Stomach smooth muscle (tissue), 2 donors: ENCODE measurements around the gene UVSSA.

Source experiments
- H3K27ac ChIP-seq: one replicate; pipeline ENCODE4 v1.7.0; 2013; ENCODE audit warnings: mild to moderate bottlenecking, low read length, inconsistent platforms
- H3K27me3 ChIP-seq, 2 donors: one replicate each; pipeline ENCODE4 v1.7.0; 2013; ENCODE audit warnings: low read length in 2 of 2; ENCODE audit not compliant: insufficient read depth in 2 of 2, control insufficient read depth in 1 of 2
- H3K36me3 ChIP-seq, 2 donors: one replicate each; pipeline ENCODE4 v1.7.0; 2013; ENCODE audit warnings: low read length in 2 of 2; ENCODE audit not compliant: control insufficient read depth in 2 of 2, insufficient read depth in 2 of 2
- H3K4me1 ChIP-seq: one replicate; pipeline ENCODE4 v1.7.0; 2013; ENCODE audit warnings: low read length; ENCODE audit not compliant: control insufficient read depth, insufficient read depth
- H3K4me3 ChIP-seq, 2 donors: one replicate each; pipeline ENCODE4 v1.7.0; 2013; ENCODE audit warnings: low read length in 2 of 2
- H3K9ac ChIP-seq, 2 donors: one replicate each; pipeline ENCODE4 v1.7.0; 2013; ENCODE audit warnings: low read length in 2 of 2, mild to moderate bottlenecking in 1 of 2
- H3K9me3 ChIP-seq, 2 donors: one replicate each; pipeline ENCODE4 v1.7.0; 2013; ENCODE audit warnings: low read length in 2 of 2; ENCODE audit not compliant: control insufficient read depth in 2 of 2
- donor health status: healthy.
- donor health status: Pancreatic carcinoma.

The UVSSA gene

GRCh38 chr4:1409079-1409478, 62.1 kb downstream of the UVSSA start:
- Histone ChIP-seq H3K27ac (no peak overlapping the region), H3K36me3 (no peaks in the 10 kb centered on the region), H3K27me3 (peaks cover 63 to 88% of the 10 kb centered on the region in 2 donors), H3K9ac (no peak overlapping the region), H3K4me1 (peaks cover 11% of the 10 kb centered on the region), H3K9me3 (peaks cover 0 to 3% of the 10 kb centered on the region in 2 donors), H3K4me3 (no peak overlapping the region)

- Histone ChIP-seq H3K9me3 (peaks cover 0 to 3% of the 10 kb centered on the region in 2 donors), H3K27me3 (peaks cover 58 to 81% of the 10 kb centered on the region in 2 donors), H3K27ac (no peak overlapping the region), H3K4me1 (peaks cover 6% of the 10 kb centered on the region), H3K36me3 (no peaks in the 10 kb centered on the region), H3K9ac (no peak overlapping the region), H3K4me3 (no peak overlapping the region)
Observed at GRCh38 chr4:1409491-1410425, 62.8 kb downstream of the UVSSA start.

- Histone ChIP-seq H3K27me3 (peaks cover 63 to 80% of the 10 kb centered on the region in 2 donors), H3K4me3 (no peak overlapping the region), H3K9ac (no peak overlapping the region), H3K9me3 (peaks cover 0 to 3% of the 10 kb centered on the region in 2 donors), H3K27ac (no peak overlapping the region), H3K36me3 (no peaks in the 10 kb centered on the region), H3K4me1 (peaks cover 6% of the 10 kb centered on the region)
Observed at GRCh38 chr4:1410491-1411325, 63.7 kb downstream of the UVSSA start.

GRCh38 chr4:1411436-1412375, 64.7 kb downstream of the UVSSA start:
- no peaks in the 10 kb centered on the region for H3K36me3 ChIP-seq
- H3K9me3 ChIP-seq = peaks cover 0 to 3% of the 10 kb centered on the region in 2 donors
- peaks cover 6% of the 10 kb centered on the region for H3K4me1 ChIP-seq
- H3K27me3 ChIP-seq = peaks cover 67 to 80% of the 10 kb centered on the region in 2 donors
- H3K27ac ChIP-seq = no peak overlapping the region
- no peak overlapping the region for H3K9ac ChIP-seq
- no peak overlapping the region for H3K4me3 ChIP-seq

- peaks cover 62 to 71% of the 10 kb centered on the region in 2 donors for H3K27me3 ChIP-seq
Observed at GRCh38 chr4:1412376-1413203, 65.6 kb downstream of the UVSSA start.

GRCh38 chr4:1413204-1413663, 66.2 kb downstream of the UVSSA start:
- H3K36me3 ChIP-seq = no peaks in the 10 kb centered on the region
- no peak overlapping the region for H3K27ac ChIP-seq
- H3K4me1 ChIP-seq = no peaks in the 10 kb centered on the region
- peaks cover 61 to 68% of the 10 kb centered on the region in 2 donors for H3K27me3 ChIP-seq
- peaks cover 0 to 3% of the 10 kb centered on the region in 2 donors for H3K9me3 ChIP-seq
- H3K4me3 ChIP-seq = no peak overlapping the region
- H3K9ac ChIP-seq = no peak overlapping the region

More at GRCh38 chr4:1412376-1413203, 65.6 kb downstream of the UVSSA start:
- Histone ChIP-seq H3K4me1 (no peaks in the 10 kb centered on the region), H3K9me3 (peaks cover 0 to 3% of the 10 kb centered on the region in 2 donors), H3K9ac (no peak overlapping the region), H3K36me3 (no peaks in the 10 kb centered on the region), H3K4me3 (no peak overlapping the region), H3K27ac (no peak overlapping the region)

GRCh38 chr4:1413687-1414479, 66.9 kb downstream of the UVSSA start:
- peaks cover 60 to 62% of the 10 kb centered on the region in 2 donors for H3K27me3 ChIP-seq
- H3K9ac ChIP-seq = no peak overlapping the region
- peaks cover 0 to 3% of the 10 kb centered on the region in 2 donors for H3K9me3 ChIP-seq
- H3K27ac ChIP-seq = no peak overlapping the region
- H3K4me3 ChIP-seq = no peak overlapping the region
- H3K36me3 ChIP-seq = no peaks in the 10 kb centered on the region
- H3K4me1 ChIP-seq = no peaks in the 10 kb centered on the region

GRCh38 chr4:1414831-1415680, 68.0 kb downstream of the UVSSA start:
- H3K27me3 ChIP-seq = peaks cover 51 to 53% of the 10 kb centered on the region in 2 donors
- peaks cover 0 to 3% of the 10 kb centered on the region in 2 donors for H3K9me3 ChIP-seq
- no peaks in the 10 kb centered on the region for H3K4me1 ChIP-seq
- no peak overlapping the region for H3K4me3 ChIP-seq
- H3K36me3 ChIP-seq = no peaks in the 10 kb centered on the region
- no peak overlapping the region for H3K27ac ChIP-seq
- no peak overlapping the region for H3K9ac ChIP-seq
